Measurements from ENCODE around the gene CHN1. TPM values are rescaled to one million over a fixed set of nuclear protein-coding genes. Genes with fewer than 3 reads are reported as not detected.

Gene CHN1
- polyA plus RNA-seq, 4 donors, result 2.0 to 7.8 (median 5.1) TPM

GRCh38 chr2:174892546-174892945, 112.6 kb downstream of the CHN1 start:
- no peak for FAIRE-seq

GRCh38 chr2:174888646-174889271, 116.4 kb downstream of the CHN1 start:
- Histone ChIP-seq H3K36me3 (ENCODE audit: control insufficient read depth in 3 of 3, insufficient read depth in 2 of 3, low read depth in 1 of 3, low read length in 3 of 3) (no peaks in the 10 kb centered on the region), H3K4me3 (ENCODE audit: low read depth in 1 of 3, low read length in 3 of 3) (no peak overlapping the region), H3K9me3 (ENCODE audit: control insufficient read depth in 2 of 2, insufficient read depth in 1 of 2, low read depth in 1 of 2, low read length in 1 of 2) (no peaks in the 10 kb centered on the region), H3K27me3 (ENCODE audit: control insufficient read depth in 3 of 3, insufficient read depth in 3 of 3, low read length in 3 of 3) (no peaks in the 10 kb centered on the region), H3K4me1 (ENCODE audit: control insufficient read depth in 3 of 3, insufficient read depth in 2 of 3, low read depth in 1 of 3, low read length in 2 of 3) (no peaks in the 10 kb centered on the region), H3K27ac (ENCODE audit: low read depth in 1 of 3, low read length in 2 of 3) (no peak overlapping the region)
- FAIRE-seq, result no peak
- WGBS, 3 donors, result 63 to 89% (median 85%) methylated on average over 2 of the region's 2 CpGs
- DNase-seq, result no peak

More at GRCh38 chr2:174892546-174892945, 112.6 kb downstream of the CHN1 start:
- no peaks in the 10 kb centered on the region for H3K4me1 ChIP-seq (ENCODE audit: control insufficient read depth in 3 of 3, insufficient read depth in 2 of 3, low read depth in 1 of 3, low read length in 2 of 3)
- no peaks in the 10 kb centered on the region for H3K36me3 ChIP-seq (ENCODE audit: control insufficient read depth in 3 of 3, insufficient read depth in 2 of 3, low read depth in 1 of 3, low read length in 3 of 3)
- no peak overlapping the region for H3K4me3 ChIP-seq (ENCODE audit: low read depth in 1 of 3, low read length in 3 of 3)
- H3K27me3 ChIP-seq (ENCODE audit: control insufficient read depth in 3 of 3, insufficient read depth in 3 of 3, low read length in 3 of 3), result no peaks in the 10 kb centered on the region
- 72 to 87% (median 77%) methylated on average over 2 of the region's 2 CpGs for WGBS, 3 donors
- no peak overlapping the region for H3K27ac ChIP-seq (ENCODE audit: low read depth in 1 of 3, low read length in 2 of 3)
- H3K9me3 ChIP-seq (ENCODE audit: control insufficient read depth in 2 of 2, insufficient read depth in 1 of 2, low read depth in 1 of 2, low read length in 1 of 2), result no peaks in the 10 kb centered on the region
- no peak for DNase-seq

- Histone ChIP-seq H3K9me3 (ENCODE audit: control insufficient read depth in 2 of 2, insufficient read depth in 1 of 2, low read depth in 1 of 2, low read length in 1 of 2) (no peaks in the 10 kb centered on the region), H3K4me1 (ENCODE audit: control insufficient read depth in 3 of 3, insufficient read depth in 2 of 3, low read depth in 1 of 3, low read length in 2 of 3) (no peaks in the 10 kb centered on the region), H3K27me3 (ENCODE audit: control insufficient read depth in 3 of 3, insufficient read depth in 3 of 3, low read length in 3 of 3) (no peaks in the 10 kb centered on the region), H3K36me3 (ENCODE audit: control insufficient read depth in 3 of 3, insufficient read depth in 2 of 3, low read depth in 1 of 3, low read length in 3 of 3) (no peaks in the 10 kb centered on the region), H3K27ac (ENCODE audit: low read depth in 1 of 3, low read length in 2 of 3) (no peak overlapping the region), H3K4me3 (ENCODE audit: low read depth in 1 of 3, low read length in 3 of 3) (no peak overlapping the region)
- FAIRE-seq, result no peak
- DNase-seq, result no peak
- 83 to 96% (median 95%) methylated on average over 3 of the region's 3 CpGs for WGBS, 3 donors
These were observed 117.0 kb downstream of the CHN1 start for GRCh38 chr2:174888146-174888545.

- Histone ChIP-seq H3K9me3 (ENCODE audit: control insufficient read depth in 2 of 2, insufficient read depth in 1 of 2, low read depth in 1 of 2, low read length in 1 of 2) (no peaks in the 10 kb centered on the region), H3K27ac (ENCODE audit: low read depth in 1 of 3, low read length in 2 of 3) (no peak overlapping the region), H3K27me3 (ENCODE audit: control insufficient read depth in 3 of 3, insufficient read depth in 3 of 3, low read length in 3 of 3) (no peaks in the 10 kb centered on the region), H3K4me1 (ENCODE audit: control insufficient read depth in 3 of 3, insufficient read depth in 2 of 3, low read depth in 1 of 3, low read length in 2 of 3) (no peaks in the 10 kb centered on the region), H3K4me3 (ENCODE audit: low read depth in 1 of 3, low read length in 3 of 3) (no peak overlapping the region), H3K36me3 (ENCODE audit: control insufficient read depth in 3 of 3, insufficient read depth in 2 of 3, low read depth in 1 of 3, low read length in 3 of 3) (no peaks in the 10 kb centered on the region)
- DNase-seq, result no peak
- FAIRE-seq, result no peak
- WGBS, 3 donors, result 71 to 89% (median 85%) methylated on average over 3 of the region's 3 CpGs
These were observed 122.8 kb downstream of the CHN1 start for GRCh38 chr2:174882416-174882815.

- Histone ChIP-seq H3K27ac (ENCODE audit: low read depth in 1 of 3, low read length in 2 of 3) (no peak overlapping the region), H3K4me3 (ENCODE audit: low read depth in 1 of 3, low read length in 3 of 3) (no peak overlapping the region), H3K36me3 (ENCODE audit: control insufficient read depth in 3 of 3, insufficient read depth in 2 of 3, low read depth in 1 of 3, low read length in 3 of 3) (no peaks in the 10 kb centered on the region), H3K27me3 (ENCODE audit: control insufficient read depth in 3 of 3, insufficient read depth in 3 of 3, low read length in 3 of 3) (no peaks in the 10 kb centered on the region), H3K9me3 (ENCODE audit: control insufficient read depth in 2 of 2, insufficient read depth in 1 of 2, low read depth in 1 of 2, low read length in 1 of 2) (no peaks in the 10 kb centered on the region), H3K4me1 (ENCODE audit: control insufficient read depth in 3 of 3, insufficient read depth in 2 of 3, low read depth in 1 of 3, low read length in 2 of 3) (no peaks in the 10 kb centered on the region)
- DNase-seq, result no peak
- WGBS, 3 donors, result 64 to 69% (median 65%) methylated on average over 2 of the region's 2 CpGs
- no peak for FAIRE-seq
These were observed 123.5 kb downstream of the CHN1 start for GRCh38 chr2:174881678-174882077.

- FAIRE-seq (no peak), DNase-seq (peak in 1 of 2 donors; percentile 40)
- H3K4me1 ChIP-seq (ENCODE audit: control insufficient read depth in 3 of 3, insufficient read depth in 2 of 3, low read depth in 1 of 3, low read length in 2 of 3), result no peaks in the 10 kb centered on the region
- H3K4me3 ChIP-seq (ENCODE audit: low read depth in 1 of 3, low read length in 3 of 3), result no peak overlapping the region
- 28 to 39% (median 38%) methylated on average over 4 of the region's 4 CpGs for WGBS, 3 donors
- no peaks in the 10 kb centered on the region for H3K27me3 ChIP-seq (ENCODE audit: control insufficient read depth in 3 of 3, insufficient read depth in 3 of 3, low read length in 3 of 3)
- no peaks in the 10 kb centered on the region for H3K9me3 ChIP-seq (ENCODE audit: control insufficient read depth in 2 of 2, insufficient read depth in 1 of 2, low read depth in 1 of 2, low read length in 1 of 2)
- no peaks in the 10 kb centered on the region for H3K36me3 ChIP-seq (ENCODE audit: control insufficient read depth in 3 of 3, insufficient read depth in 2 of 3, low read depth in 1 of 3, low read length in 3 of 3)
- no peak overlapping the region for H3K27ac ChIP-seq (ENCODE audit: low read depth in 1 of 3, low read length in 2 of 3)
These were observed 126.5 kb downstream of the CHN1 start for GRCh38 chr2:174878537-174879147.

GRCh38 chr2:174877751-174878150, 127.4 kb downstream of the CHN1 start:
- H3K36me3 ChIP-seq (ENCODE audit: control insufficient read depth in 3 of 3, insufficient read depth in 2 of 3, low read depth in 1 of 3, low read length in 3 of 3), result no peaks in the 10 kb centered on the region
- no peaks in the 10 kb centered on the region for H3K4me1 ChIP-seq (ENCODE audit: control insufficient read depth in 3 of 3, insufficient read depth in 2 of 3, low read depth in 1 of 3, low read length in 2 of 3)
- WGBS, 3 donors, result 79 to 91% (median 85%) methylated on average over 5 of the region's 5 CpGs
- no peak for DNase-seq
- no peak overlapping the region for H3K4me3 ChIP-seq (ENCODE audit: low read depth in 1 of 3, low read length in 3 of 3)
- FAIRE-seq, result no peak
- H3K27ac ChIP-seq (ENCODE audit: low read depth in 1 of 3, low read length in 2 of 3), result no peak overlapping the region
- H3K27me3 ChIP-seq (ENCODE audit: control insufficient read depth in 3 of 3, insufficient read depth in 3 of 3, low read length in 3 of 3), result no peaks in the 10 kb centered on the region
- no peaks in the 10 kb centered on the region for H3K9me3 ChIP-seq (ENCODE audit: control insufficient read depth in 2 of 2, insufficient read depth in 1 of 2, low read depth in 1 of 2, low read length in 1 of 2)

- no peaks in the 10 kb centered on the region for H3K36me3 ChIP-seq (ENCODE audit: control insufficient read depth in 3 of 3, insufficient read depth in 2 of 3, low read depth in 1 of 3, low read length in 3 of 3)
- H3K27ac ChIP-seq (ENCODE audit: low read depth in 1 of 3, low read length in 2 of 3), result no peak overlapping the region
- no peaks in the 10 kb centered on the region for H3K4me1 ChIP-seq (ENCODE audit: control insufficient read depth in 3 of 3, insufficient read depth in 2 of 3, low read depth in 1 of 3, low read length in 2 of 3)
- FAIRE-seq, result peak; percentile 36
- WGBS, 3 donors, result 75 to 90% (median 88%) methylated on average over 1 of the region's 1 CpG
- no peaks in the 10 kb centered on the region for H3K27me3 ChIP-seq (ENCODE audit: control insufficient read depth in 3 of 3, insufficient read depth in 3 of 3, low read length in 3 of 3)
- no peaks in the 10 kb centered on the region for H3K9me3 ChIP-seq (ENCODE audit: control insufficient read depth in 2 of 2, insufficient read depth in 1 of 2, low read depth in 1 of 2, low read length in 1 of 2)
- no peak overlapping the region for H3K4me3 ChIP-seq (ENCODE audit: low read depth in 1 of 3, low read length in 3 of 3)
- DNase-seq, result no peak
These were observed 127.9 kb downstream of the CHN1 start for GRCh38 chr2:174877301-174877700.

- Histone ChIP-seq H3K27me3 (ENCODE audit: control insufficient read depth in 3 of 3, insufficient read depth in 3 of 3, low read length in 3 of 3) (no peaks in the 10 kb centered on the region), H3K36me3 (ENCODE audit: control insufficient read depth in 3 of 3, insufficient read depth in 2 of 3, low read depth in 1 of 3, low read length in 3 of 3) (no peaks in the 10 kb centered on the region), H3K4me3 (ENCODE audit: low read depth in 1 of 3, low read length in 3 of 3) (no peak overlapping the region), H3K9me3 (ENCODE audit: control insufficient read depth in 2 of 2, insufficient read depth in 1 of 2, low read depth in 1 of 2, low read length in 1 of 2) (no peaks in the 10 kb centered on the region), H3K4me1 (ENCODE audit: control insufficient read depth in 3 of 3, insufficient read depth in 2 of 3, low read depth in 1 of 3, low read length in 2 of 3) (no peaks in the 10 kb centered on the region), H3K27ac (ENCODE audit: low read depth in 1 of 3, low read length in 2 of 3) (no peak overlapping the region)
- DNase-seq (no peak), FAIRE-seq (no peak)
- 2 to 40% (median 25%) methylated on average over 1 of the region's 1 CpG for WGBS, 3 donors
These were observed 131.1 kb downstream of the CHN1 start for GRCh38 chr2:174874085-174874484.
